MM.1S (cell line): Measurements from ENCODE around the gene OPA3.

ENCODE experiments used
- CTCF ChIP-seq: fragments of 300-600 bp; sonication (generic); IDR thresholded peaks from 2 replicates; pipeline ENCODE4 v1.5.1; 2016; ENCODE audit warnings: antibody characterized with exemption, low read length, mixed read lengths
- EZH2 ChIP-seq: fragments of 300-600 bp; sonication (generic); optimal IDR thresholded peaks from 2 replicates; pipeline ENCODE3; 2017; ENCODE audit warnings: low read depth, mild to moderate bottlenecking, antibody characterized with exemption, low read length, mixed read lengths
- EZH2phosphoT487 ChIP-seq: fragments of 300-600 bp; sonication (generic); IDR thresholded peaks from 2 replicates; pipeline ENCODE4 v1.6.1; 2018; ENCODE audit warnings: antibody characterized with exemption, low read length

- TF ChIP-seq EZH2 (no peak), CTCF (no peak), EZH2phosphoT487 (no peak)
Measured at GRCh38 chr19:45623984-45624383, 39.4 kb upstream of the OPA3 start.
